Omental fat pad (tissue), 4 donors: ENCODE results near the gene FYB1. TPM values are rescaled to one million over a fixed set of nuclear protein-coding genes. Genes with fewer than 3 reads are reported as not detected.

Experiments
- ATAC-seq: fragments of 150-250 bp; one replicate; pipeline ENCODE4 v1.9.1; 2016; ENCODE audit warnings: mild to moderate bottlenecking, moderate library complexity; ENCODE audit not compliant: low FRiP score
- DNase-seq: peaks from one replicate; pipeline ENCODE4 v3.0.0-alpha.2; 2019; ENCODE audit warnings: low spot score
- CTCF ChIP-seq, 3 donors: fragments of 450-650 bp; IDR thresholded peaks; one replicate each; pipeline ENCODE4 v1.5.1; 2016 to 2017; ENCODE audit warnings: antibody characterized with exemption in 3 of 3, mild to moderate bottlenecking in 3 of 3, moderate library complexity in 2 of 3
- total RNA-seq, 4 donors: library from RNA; depleted of rRNA; stranded (reverse); fragments of >200 nt; gene quantifications; one replicate each; pipeline ENCODE4 v1.1.0, GENCODE V29; 2016

FYB1 gene
- total RNA-seq, 4 donors from 2014 or later = 13.2 to 46.2 (median 22.6) TPM

DNA sequence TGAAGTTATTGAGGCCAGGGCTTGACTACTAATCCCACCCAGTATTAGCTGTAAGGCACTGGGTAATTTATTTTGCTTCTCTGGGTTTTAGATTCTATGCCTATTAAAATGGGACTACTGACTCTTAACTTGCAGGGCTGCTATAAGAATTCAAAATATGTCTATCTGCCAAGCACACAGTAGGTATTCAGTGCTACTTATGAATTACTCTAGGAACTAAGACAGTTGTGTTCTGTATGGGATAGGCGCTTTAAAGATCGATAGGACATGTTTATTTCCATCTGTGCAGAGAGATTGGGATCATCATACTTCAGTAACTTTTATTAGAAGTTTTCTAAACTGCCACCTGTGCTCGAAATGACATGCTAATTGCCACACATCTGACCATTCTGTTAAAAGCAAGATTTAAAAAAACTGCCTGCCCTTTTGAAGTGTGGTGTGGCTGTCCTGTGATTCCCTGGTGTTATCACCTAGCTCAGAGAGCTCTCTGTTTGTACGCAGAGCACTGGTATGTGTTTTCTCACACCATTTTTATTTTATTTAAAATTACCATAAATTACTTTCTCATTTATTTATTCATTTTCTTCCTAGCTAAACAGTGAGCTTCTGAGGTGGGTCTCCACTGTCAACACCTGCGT lies 58.7 kb downstream of the FYB1 start:
- DNase-seq (no peak), ATAC-seq (no peak)
- no peak for TF ChIP-seq CTCF (IDR thresholded peaks at IDR 0.05)

DNA sequence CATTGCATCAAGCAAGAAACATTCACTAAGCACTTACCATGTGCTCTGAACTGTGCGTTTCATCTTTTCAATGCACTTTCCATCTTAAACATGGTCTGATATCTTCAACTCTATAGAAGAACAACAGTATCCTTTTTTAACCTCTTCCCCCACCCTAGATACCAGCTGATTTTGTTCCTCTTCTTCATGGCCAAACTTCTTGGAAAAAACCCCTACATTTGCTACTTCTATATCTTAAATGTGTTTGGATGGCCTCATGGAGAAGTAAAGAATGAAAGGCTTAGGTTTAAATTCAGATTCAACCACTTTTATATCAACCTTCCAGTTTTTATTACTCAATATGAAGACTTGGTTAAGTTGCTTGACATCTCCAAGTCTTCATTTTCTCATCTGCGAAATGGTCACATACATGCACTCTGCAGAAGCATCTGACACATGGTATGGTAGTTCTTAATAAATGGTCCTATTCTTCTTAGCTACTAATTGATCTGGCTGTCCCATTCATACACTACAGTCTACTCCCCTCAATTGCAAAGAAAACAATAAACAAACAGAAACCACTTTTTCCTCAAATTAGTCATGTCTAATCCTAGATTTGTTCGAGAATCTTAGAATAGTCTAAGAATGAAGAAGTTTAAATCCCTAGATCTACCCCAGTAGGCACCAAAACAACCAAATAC lies 59.4 kb downstream of the FYB1 start:
- ATAC-seq = no peak
- DNase-seq = no peak
- no peak for TF ChIP-seq CTCF (IDR thresholded peaks at IDR 0.05)

- no peak for DNase-seq
- TF ChIP-seq CTCF (IDR thresholded peaks at IDR 0.05) = no peak
- no peak for ATAC-seq
These were observed 60.6 kb downstream of the FYB1 start for GRCh38 chr5:39158786-39159185.

- ATAC-seq (no peak), DNase-seq (no peak)
- TF ChIP-seq CTCF (IDR thresholded peaks at IDR 0.05) = no peak
These were observed 61.2 kb downstream of the FYB1 start for GRCh38 chr5:39158127-39158593.

GRCh38 chr5:39157701-39158100 lies 61.7 kb downstream of the FYB1 start:
- DNase-seq (no peak), ATAC-seq (no peak)
- no peak for TF ChIP-seq CTCF (IDR thresholded peaks at IDR 0.05)

DNA sequence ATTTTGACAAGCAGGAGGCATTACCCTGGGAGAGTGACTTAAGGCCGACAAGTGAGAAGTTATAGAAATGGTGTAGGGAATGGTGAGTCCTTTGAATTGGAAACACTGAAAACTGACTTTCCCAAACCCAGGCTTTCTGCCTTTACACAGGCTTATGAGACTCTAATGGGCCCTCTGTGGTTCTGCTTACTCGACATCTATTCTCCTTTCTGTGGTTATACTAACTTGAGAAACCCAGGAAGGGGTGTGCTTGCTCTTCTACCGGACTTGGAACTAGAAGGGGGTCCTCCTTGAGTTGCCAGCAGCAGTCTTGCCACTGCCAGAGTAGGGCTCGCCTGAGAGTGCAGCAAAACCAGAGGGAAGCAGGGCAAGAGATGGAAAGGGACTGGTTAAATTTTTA lies 63.3 kb downstream of the FYB1 start:
- no peak for TF ChIP-seq CTCF (IDR thresholded peaks at IDR 0.05)
- ATAC-seq (no peak), DNase-seq (no peak)

GRCh38 chr5:39151745-39152144 lies 67.6 kb downstream of the FYB1 start:
- DNase-seq = no peak
- no peak for TF ChIP-seq CTCF (IDR thresholded peaks at IDR 0.05)
- ATAC-seq = no peak
